HFF-Myc (cell line): ENCODE results near the gene PAMR1.
A peak's percentile ranks its signal among the peaks of the same experiment; 100 is the strongest.

Experiments
- DNase-seq: peaks from one replicate; pipeline ENCODE4 v3.0.0-alpha.2; 2011; ENCODE audit warnings: low read depth; ENCODE audit errors: extremely low read depth
- H3K4me3 ChIP-seq: replicated peaks from 2 replicates; pipeline ENCODE4 v1.5.1; 2011; ENCODE audit warnings: low read depth, mild to moderate bottlenecking, control low read depth, low read length
- CTCF ChIP-seq: IDR thresholded peaks from 2 replicates; pipeline ENCODE4 v1.5.1; 2012; ENCODE audit warnings: mild to moderate bottlenecking, low read depth, low read length, control low read depth; ENCODE audit errors: missing control alignments

The PAMR1 gene

GRCh38 chr11:35419184-35419829 lies 106.1 kb downstream of the PAMR1 start, which contains the start of gene SLC1A2:
SLC1A2 (minus strand) TSS chr11:35419558; CDS start chr11:35418966, 592 bp downstream.
- no peak for DNase-seq
- no peak for TF ChIP-seq CTCF
- peak within 1 kb of the TSS; percentile 50 for H3K4me3 ChIP-seq

- TF ChIP-seq CTCF, result no peak
- no peak for DNase-seq
- peak overlapping the region; percentile 50 for H3K4me3 ChIP-seq
Measured at GRCh38 chr11:35418282-35419183, 106.9 kb downstream of the PAMR1 start.

- TF ChIP-seq CTCF, result no peak
- DNase-seq, result no peak
- H3K4me3 ChIP-seq, result no peak overlapping the region
Measured at GRCh38 chr11:35415487-35415886, 109.9 kb downstream of the PAMR1 start.

- no peak for DNase-seq
- H3K4me3 ChIP-seq, result no peak overlapping the region
- TF ChIP-seq CTCF, result no peak
Measured at GRCh38 chr11:35414776-35415175, 110.6 kb downstream of the PAMR1 start.

- DNase-seq, result no peak
- no peak for TF ChIP-seq CTCF
- no peak overlapping the region for H3K4me3 ChIP-seq
Measured at GRCh38 chr11:35414311-35414710, 111.1 kb downstream of the PAMR1 start.

- H3K4me3 ChIP-seq, result no peak overlapping the region
- no peak for DNase-seq
- no peak for TF ChIP-seq CTCF
Measured at GRCh38 chr11:35413598-35413997, 111.8 kb downstream of the PAMR1 start.
